ENCODE data around the gene PDLIM4.

- TF ChIP-seq CTCF (optimal IDR thresholded peaks at IDR 0.05 in 1 of 3, IDR thresholded peaks at IDR 0.05 in 1 of 3, conservative IDR thresholded peaks at IDR 0.05 in 1 of 3; ENCODE audit: extremely low read depth in 1 of 3, insufficient read depth in 2 of 3, low read length in 3 of 3) (no peak), EZH2 (IDR thresholded peaks at IDR 0.05; ENCODE audit: low read length) (no peak)
Observed at GRCh38 chr5:132213666-132214065, 43.8 kb upstream of the PDLIM4 start.

Data from keratinocyte (primary cell).